ENCODE results near the gene LAMA1.

The LAMA1 gene

DNA sequence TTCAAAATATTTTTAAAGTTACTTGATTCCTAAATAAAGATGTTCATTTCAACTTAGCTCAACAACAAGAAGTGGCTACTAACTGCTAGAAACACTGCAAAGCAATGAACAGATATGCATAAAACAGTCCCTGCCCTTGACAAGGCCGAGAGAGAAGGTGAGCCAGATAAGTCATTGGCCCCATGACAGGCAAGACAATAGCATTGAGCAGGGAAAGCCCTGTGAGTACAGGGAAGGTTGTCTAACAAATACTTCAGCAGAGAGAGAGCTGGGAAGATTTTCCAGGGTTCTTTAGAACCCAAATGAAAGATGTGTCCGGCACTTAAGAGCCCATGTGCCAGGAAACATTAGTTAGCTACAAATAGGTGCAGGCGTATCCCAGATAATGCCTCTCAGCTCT, 4.7 kb downstream of the LAMA1 start:
- no peak for DNase-seq (ENCODE audit: low read depth in 3 of 3)

DNA sequence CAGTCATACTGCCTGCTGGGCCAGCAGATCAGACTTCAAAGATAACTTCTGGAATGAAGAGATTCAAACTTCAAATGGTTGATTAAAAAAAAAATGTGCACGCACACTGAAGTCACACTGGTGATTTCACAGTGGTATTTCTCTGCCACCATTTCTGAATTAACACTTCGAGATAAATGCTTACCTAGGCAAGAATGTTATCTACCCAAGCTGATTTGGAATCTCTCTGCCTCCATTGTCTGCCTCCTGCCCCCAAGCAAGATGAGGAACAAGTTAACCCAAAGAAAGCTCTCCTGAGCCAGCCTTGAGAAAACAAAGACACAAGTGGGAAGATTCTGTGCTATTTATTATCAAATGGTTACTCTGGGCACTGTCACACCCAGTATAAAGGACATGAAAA, 6.5 kb downstream of the LAMA1 start:
- no peak for DNase-seq (ENCODE audit: low read depth in 3 of 3)

DNA sequence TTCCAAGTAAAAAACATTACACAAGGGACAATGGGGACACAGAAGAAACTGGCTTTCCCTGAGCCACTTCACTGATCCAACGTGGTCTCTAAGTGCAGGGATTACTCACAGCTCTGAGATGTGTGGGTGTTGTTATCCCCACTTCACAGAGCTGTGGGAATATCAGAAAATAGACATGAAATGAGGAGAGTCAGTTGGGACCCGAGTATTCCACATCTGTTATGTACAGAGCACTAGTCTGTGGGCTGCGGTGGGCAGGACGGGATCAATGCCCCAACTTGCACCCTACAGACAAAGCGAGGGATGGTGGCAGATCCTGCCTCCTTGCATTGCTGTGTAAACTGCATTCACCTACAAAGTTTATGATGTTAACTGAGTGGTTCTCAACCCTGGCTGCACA, 11.7 kb downstream of the LAMA1 start:
- no peak for DNase-seq (ENCODE audit: low read depth in 3 of 3)

DNA sequence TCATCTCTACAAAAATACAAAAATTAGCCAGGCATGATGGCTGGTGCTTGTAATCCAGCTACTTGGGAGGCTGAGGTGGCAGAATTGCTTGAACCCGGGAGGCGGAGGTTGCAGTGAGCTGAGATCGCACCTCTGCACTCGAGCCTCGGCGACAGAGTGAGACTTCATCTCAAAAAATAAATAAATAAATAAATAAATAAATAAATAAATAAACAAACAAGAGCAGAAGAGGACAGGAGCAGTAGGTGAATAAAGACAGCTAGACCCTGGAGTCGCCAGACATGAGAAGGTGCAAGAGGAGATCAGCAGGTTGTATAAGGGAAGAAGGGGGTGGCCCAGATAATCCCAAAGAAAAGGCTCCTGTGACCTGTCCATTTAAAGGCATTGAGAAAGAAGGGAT, 12.3 kb downstream of the LAMA1 start:
- DNase-seq (ENCODE audit: low read depth in 3 of 3): no peak

DNA sequence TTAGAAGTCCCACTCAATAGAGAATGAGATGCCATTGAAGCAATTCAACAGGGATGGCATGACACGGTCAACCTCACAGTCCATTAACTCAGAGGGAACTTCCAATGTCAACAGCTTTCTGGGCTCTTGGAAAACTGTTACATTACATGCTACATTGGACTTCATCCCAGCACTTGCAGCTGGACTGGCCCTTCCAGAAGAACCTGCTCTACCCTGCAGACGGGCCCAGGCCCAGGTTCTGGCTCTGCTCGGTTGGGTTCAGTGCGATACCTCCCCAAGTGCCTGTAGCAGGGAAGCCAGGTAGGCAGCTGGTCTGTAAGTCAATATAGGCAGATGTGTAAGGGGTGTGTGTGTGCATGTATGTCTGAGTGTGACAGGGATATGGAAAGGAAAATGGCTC, 12.9 kb downstream of the LAMA1 start:
- DNase-seq (ENCODE audit: low read depth in 3 of 3): no peak

DNA sequence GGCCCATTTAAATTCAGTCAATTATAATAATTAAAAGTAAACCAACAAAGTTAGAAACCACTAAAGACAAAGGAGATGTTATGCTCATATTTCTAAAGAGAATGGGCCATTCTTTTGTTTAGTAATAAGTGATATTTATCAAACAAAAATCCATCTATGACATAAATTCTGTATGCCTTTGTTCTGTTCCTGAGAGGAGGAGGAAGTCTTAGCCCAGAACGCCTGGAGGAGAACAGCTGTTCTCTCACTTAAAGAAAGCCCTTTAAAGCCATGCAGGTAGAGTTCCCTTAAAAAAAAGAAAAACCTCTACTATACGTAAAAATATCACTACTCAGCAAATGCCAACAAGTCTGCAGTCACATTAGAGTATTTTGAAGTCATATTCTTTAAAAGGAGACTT, 15.5 kb downstream of the LAMA1 start:
- no peak for DNase-seq (ENCODE audit: low read depth in 3 of 3)

DNA sequence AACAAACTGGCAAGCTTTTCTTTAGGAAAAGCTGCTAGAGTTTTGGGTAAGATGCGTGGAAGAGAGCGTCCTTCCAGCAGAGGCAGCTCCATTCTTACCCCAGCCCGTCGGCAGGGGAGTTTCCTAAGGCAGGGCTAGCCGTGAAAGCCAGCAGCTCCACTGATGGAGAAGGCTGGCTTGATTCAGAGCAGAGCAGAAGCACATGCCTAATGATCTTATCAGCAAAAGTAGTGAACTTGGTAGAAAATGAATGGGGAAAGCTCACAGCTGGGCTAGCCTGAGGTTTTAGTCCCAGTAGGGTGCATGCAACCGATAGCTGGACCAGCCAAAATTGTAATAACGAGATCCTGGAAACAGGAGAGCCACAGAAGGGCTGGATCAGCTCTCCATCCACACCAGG, 20.8 kb downstream of the LAMA1 start:
- no peak for DNase-seq (ENCODE audit: low read depth in 3 of 3)

DNA sequence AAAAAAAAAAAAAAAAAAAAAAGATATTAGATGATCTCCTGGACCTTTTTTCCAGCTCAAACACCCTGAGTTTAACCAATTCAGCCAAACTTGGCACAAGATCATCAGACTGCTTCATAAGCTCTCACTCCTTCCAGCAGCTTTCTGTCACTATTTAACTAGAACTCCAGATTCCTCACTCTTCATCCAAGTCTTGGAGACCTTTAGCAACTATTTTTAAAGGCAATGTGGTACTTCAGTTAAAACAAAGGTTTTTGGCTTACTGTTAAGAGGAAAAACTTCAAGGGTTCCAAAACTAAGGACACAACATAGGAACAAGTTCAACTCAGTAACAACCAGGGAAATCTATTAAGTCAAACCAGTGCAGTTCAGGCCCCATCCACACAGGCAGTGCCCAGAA, 23.2 kb downstream of the LAMA1 start:
- DNase-seq (ENCODE audit: low read depth in 3 of 3): no peak

DNA sequence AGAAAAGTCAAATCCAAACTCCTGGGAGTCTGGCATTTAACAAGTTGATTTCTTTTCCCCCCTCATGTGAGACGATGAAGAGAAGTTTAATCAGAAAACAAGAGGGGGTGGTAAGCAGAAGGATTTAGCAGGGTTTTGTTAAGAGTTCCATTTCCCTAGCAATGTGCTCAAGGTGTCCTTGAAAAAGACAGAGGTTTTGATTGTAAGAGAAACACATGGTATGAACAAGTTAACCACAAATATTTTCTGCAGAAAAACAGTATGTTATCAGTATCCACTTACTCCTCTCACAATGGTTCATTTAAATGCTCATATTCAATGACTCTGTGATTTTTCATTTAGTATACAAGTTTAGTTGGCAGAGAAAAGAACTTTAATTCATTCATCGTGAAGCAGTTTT, 26.8 kb downstream of the LAMA1 start:
- no peak for DNase-seq (ENCODE audit: low read depth in 3 of 3)

DNA sequence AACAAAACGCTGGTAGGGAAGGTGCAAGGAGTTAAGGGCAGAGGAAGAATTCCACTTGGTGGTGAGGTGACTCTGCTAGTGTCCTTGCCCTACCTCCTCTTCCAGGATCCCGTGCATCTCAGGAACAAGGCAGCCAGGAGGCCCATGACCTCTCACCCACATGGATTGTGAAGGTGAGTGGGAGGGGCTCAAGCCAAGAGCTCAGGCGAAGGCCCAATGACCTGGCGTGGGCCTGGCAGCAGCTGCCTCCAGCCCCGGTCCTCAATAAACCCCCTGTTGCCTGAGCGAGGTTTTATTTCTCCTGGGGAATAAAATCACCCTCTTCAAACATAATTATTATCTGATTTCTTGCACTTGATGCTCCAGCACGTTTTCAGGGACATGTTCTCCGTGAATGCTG, 28.2 kb downstream of the LAMA1 start:
- DNase-seq (ENCODE audit: low read depth in 3 of 3): no peak

DNA sequence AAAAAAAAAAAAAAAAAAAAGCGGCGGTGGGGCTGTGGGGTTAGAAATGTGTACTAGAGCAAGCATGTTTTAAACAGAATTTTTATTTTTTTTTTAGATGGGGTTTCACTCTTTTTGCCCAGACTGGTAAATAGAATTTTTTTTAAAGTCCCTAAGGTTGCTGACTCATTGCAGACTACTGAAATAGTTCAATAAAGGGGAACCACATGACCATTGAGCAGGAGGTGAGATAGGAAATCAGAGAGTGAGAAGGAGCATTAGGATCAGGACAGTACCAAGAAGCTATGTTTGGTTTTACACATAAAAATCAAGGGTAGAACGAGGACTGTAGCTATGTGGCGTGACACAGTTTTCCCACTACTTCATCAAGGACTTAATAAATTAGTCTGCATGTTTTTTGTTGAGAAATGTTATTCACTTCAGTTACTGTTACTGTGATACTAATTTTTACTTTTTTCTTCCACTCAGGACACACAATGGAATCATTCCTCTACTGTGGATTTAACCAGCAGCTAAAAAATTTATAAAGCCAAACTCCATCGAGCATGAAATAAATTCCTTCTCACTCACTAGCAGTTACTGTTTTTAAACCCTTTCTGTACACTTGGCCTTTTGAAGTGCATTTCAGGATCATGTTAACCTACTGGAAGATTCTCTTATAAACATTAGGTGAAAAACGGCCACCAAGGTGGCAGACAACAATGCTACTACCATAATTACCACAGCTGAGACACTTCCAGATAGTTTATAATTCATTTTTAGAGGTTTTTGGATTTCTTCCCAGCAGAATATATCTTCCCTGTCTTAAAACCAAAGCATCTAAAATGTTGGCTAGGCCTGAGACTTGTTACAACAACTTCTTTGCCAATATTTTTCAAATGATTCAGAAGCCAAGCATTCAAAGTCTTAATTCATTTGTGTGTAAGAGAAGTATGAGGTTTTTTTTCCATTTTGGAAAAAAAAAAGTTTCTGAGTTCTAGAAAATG, 33.2 kb downstream of the LAMA1 start:
- DNase-seq (ENCODE audit: low read depth in 3 of 3): no peak

DNA sequence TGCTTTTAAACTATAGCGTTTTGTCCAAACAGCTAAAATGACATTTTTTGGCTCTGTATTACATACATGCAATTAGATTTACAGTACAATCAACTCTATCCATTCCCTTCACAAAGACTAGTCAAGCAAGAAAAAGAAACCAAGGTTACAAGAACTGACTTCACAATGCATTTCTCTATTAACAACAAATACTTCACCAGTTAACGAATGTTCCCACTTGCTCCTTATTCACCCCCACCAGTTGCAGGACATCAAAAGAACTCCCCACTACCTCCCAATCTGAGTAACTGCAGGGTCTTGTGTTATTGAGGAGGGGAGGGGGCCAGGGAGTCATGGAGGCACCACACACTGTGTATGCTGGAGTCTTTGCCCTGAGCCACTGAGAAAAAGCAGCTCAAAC, 34.9 kb downstream of the LAMA1 start:
- no peak for DNase-seq (ENCODE audit: low read depth in 3 of 3)

DNA sequence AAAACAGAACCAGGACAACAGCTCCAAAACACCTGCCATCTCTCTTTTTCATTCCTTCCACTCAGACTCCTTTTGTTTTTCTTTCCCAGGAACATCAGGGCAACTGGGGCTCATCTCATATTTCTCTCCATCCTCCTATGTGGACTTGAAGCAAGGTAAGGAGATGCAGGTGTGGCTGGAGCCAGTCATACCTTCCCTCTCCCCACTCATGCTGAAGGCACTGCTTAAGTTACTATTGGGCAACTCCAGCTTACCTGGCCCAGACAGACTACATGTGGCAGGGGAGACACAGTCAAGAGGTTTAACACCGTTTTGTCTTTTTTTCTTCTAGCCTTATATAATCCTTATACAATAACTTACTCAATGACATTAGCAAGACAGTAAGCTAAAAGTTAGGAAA, 38.4 kb downstream of the LAMA1 start:
- no peak for DNase-seq (ENCODE audit: low read depth in 3 of 3)

DNA sequence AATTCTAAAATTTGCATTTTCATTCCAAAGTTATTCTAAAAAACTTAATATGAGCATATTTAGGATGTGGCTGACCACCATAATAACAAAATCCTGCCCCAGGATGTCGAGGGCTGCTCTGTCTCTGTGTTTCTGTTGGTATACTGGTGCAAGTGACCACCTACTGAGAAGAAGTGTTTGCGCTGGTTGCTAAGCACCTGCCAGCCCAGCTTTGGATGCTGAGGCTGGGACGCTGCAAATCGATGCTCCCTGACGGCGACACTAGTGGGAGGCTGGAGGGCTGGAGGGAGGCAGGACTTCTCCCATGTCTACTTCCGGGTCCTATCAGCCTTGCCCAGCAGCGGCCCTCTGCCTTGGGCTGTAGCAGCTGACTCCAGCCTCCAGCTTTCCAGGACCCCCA, 45.0 kb downstream of the LAMA1 start:
- no peak for DNase-seq (ENCODE audit: low read depth in 3 of 3)

DNA sequence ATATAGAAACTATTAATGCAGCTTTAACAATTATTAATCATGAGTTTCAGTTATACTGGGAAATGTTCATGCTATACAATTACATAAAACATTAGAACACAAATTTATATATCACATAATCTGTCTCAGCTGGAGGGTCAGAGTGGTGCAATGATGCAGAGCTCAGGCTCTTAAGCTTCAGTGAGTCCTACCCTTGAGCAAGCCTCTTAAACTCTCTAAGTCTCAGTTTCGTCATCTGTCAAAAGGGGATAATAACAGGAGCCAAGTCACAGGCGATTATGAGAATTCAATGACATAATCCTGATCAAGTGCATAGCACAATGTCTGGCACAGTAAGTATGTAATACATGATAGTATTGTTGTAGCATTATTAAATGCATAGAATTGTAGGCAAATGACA, 46.0 kb downstream of the LAMA1 start:
- DNase-seq (ENCODE audit: low read depth in 3 of 3): no peak

DNA sequence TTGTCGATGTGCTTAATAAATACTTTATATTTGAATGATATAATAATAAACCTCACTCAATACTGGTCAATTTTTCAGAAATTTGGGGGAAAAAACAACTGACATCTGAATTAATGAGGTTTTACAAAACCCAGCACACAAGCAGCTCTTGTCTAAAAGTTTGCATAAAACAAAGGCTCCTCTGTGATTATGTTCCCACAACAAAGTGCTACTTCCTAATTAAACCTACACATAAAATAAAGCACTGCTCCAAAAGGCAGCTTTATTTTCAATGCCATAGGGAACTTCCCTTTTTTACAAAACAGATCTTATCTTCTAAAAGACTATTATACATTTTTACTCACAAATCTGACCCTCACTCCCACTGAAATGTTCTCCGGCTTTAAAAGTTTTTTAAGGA, 47.1 kb downstream of the LAMA1 start:
- DNase-seq (ENCODE audit: low read depth in 3 of 3): no peak

DNA sequence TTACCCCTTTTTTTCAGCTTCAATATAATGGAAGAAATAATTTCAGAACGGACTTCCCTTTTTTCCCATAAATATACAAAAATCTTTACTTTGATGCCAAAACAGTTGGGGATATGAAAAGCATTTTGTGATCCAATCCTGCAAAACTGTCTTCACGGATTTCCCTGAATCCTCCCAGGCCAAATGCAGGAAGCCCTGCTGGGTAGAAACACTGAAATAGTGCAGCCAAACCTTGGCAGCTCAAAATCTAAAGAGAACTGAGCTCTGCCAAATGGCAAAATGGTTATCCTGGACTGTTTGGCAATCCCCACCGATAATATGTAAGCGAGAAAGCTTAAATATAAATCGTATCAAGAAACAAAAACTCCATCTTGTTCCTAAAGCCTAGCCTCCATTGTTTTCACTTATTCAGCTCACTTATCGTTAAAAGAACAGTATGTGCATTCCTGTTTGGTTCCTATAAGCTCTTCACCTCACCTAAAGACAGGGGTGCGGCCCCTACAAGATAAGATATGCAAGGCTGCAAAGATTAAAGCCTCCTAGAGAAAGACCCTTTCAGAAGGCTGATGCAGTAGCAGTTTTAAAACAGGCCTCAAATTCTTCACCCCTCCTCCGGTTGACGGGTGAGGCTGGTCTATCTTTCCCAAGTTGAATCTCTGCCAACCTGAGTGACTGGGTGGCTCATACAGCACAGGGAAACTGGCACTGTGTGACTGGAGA, 48.6 kb downstream of the LAMA1 start:
- DNase-seq (ENCODE audit: low read depth in 3 of 3): no peak

DNA sequence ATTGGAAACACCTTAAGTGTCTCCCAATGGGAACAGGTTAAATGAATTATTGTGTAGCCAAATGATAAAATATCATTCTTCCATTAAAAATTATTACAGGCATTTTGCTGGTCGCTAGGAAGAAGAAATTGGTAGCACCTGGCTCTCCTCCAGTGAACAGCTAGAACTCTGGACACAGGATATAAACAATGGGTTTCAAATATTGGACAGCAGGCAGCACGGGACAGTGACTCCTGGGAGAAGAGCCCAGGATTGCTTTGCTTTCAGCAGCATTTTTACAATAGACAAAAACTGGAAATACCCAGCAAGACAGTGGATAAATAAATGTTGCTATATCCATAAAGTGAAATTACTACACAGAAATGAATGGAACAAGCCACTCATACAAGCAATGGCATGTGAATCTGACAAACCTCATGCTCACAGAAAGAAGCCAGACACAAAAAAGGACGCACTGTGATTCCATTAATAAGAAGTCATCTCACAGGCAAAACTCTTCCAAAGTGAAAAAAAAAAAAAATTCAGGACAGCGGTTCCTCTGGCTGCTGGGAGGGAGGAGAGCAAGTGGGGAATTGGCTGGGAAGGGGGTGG, 50.5 kb downstream of the LAMA1 start:
- no peak for DNase-seq (ENCODE audit: low read depth in 3 of 3)

DNA sequence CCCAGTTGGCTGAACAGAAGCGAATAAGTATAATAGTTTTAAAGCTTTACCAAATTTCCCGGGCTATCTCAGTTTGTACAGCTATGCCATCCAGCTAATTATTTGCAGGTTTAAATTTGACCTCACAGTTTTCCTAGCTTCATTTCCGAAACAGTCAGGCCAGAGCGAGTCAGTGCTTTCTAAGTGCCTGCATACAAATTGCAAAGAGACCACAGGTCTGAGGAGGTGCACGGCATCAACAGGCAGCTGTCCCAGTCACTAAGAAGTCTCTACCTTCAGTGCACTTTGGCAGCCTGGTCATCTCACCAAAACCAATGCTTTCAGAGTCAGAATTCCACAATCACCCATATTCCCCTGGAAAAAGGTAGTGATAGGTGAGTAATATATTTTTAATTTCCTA, 51.9 kb downstream of the LAMA1 start:
- no peak for DNase-seq (ENCODE audit: low read depth in 3 of 3)

DNA sequence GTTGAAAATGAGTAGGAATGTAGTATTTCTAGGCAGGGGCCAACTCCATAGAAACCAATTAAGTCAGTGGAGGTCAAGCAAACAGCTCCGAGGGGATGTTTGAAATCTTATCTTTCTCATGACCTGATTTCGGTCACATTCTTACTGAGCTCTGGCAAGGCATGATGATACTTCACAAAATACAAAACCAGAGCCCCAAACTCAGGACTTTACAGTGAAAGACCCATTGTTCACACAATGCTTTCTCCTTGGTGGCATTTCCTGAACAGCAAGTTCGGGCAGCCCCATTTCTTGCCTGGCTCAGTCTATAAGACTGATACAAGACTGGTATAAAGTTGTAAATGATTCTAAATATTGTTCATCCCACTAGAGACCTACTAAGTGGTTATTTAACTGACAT, 53.3 kb downstream of the LAMA1 start:
- DNase-seq (ENCODE audit: low read depth in 3 of 3): no peak

DNA sequence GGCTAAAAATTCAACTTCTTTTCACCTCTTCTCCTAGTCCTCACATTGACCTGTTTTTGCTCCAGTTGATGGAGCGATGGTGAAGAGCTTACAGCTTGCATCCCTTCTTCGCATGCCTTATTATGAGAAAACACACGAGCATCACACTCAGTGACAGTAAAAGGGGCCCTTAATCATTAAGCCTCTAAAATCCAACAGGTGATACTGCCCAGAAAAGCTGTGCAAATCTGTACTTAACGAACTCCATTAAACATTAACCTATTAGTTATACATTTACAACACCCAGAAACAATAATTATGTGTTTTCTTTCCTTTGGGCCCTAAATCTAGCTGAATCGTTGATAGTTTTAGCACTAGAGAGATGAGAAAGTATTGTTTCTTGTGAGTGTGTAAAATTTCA, 54.8 kb downstream of the LAMA1 start:
- DNase-seq (ENCODE audit: low read depth in 3 of 3): no peak

DNA sequence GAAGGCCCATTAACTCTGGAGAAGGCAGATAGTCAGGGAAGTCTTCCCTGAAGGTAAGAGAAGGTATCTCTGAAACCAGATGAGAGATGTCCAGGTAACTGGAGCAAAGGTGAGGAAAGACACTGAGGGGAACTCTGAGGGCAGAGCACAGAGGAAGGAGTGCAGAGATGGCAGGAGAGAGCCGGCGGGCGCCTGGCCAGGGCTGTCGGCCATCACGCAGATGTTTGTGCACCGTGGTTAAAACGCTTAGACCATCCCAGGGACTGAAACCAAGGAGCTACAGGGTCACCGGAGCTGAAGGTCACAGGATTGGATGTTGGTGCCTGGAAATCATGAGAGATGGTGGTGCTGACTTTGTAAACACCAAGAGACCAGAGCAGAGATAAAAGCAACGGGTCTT, 55.4 kb downstream of the LAMA1 start:
- DNase-seq (ENCODE audit: low read depth in 3 of 3): no peak

DNA sequence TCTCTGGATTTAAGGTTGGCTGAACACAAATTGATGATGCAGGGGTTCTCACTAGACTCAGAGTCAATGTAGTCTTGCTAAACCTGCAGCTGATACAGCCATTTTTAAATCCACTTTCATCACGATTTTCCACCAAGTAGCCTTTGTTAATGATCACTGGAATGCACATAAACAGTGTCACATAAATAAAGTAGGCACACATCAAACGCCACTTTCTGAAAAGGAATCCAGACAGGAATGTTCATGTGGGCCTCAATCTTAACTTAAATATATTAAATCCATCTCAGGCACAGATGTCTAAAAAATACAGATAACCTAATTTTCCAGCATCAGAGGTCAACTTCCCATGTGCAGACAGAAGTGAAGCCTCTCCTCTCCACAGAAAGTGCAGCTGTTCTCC, 58.3 kb downstream of the LAMA1 start:
- no peak for DNase-seq (ENCODE audit: low read depth in 3 of 3)
